Spleen (tissue), 13 donors: ENCODE data around the gene TNKS1BP1. TPM values are rescaled to one million over a fixed set of nuclear protein-coding genes. Genes with fewer than 3 reads are reported as not detected.

Source experiments
- DNase-seq: peaks from one replicate; pipeline ENCODE4 v3.0.0-alpha.2; 2020
- H3K27ac ChIP-seq, 8 donors: fragments of 200-600 bp; sonication (generic) in 7 of 8; 1 replicate in 4 of 8; 2 replicates in 4 of 8; pipeline versions ENCODE4 v1.5.0 to v1.8.0; 2016 to 2021; ENCODE audit warnings: inconsistent platforms in 4 of 8, mild to moderate bottlenecking in 4 of 8, moderate library complexity in 1 of 8
- H3K27me3 ChIP-seq, 7 donors: fragments of 200-600 bp; sonication (generic) in 6 of 7; replicated peaks in 1 of 7; 1 replicate in 4 of 7; 2 replicates in 3 of 7; pipeline versions ENCODE4 v1.5.0 to v1.8.0; 2016 to 2021; ENCODE audit warnings: inconsistent platforms in 3 of 7, mild to moderate bottlenecking in 1 of 7
- H3K36me3 ChIP-seq, 6 donors: fragments of 200-600 bp; sonication (generic) in 5 of 6; 1 replicate in 4 of 6; 2 replicates in 2 of 6; pipeline versions ENCODE4 v1.5.0 to v1.8.0; 2016 to 2021; ENCODE audit warnings: inconsistent platforms in 2 of 6
- H3K4me1 ChIP-seq, 6 donors: fragments of 200-600 bp; sonication (generic) in 5 of 6; 1 replicate in 3 of 6; 2 replicates in 3 of 6; pipeline versions ENCODE4 v1.5.0 to v1.8.0; 2016 to 2021; ENCODE audit warnings: inconsistent platforms in 3 of 6
- H3K4me3 ChIP-seq, 8 donors: fragments of 200-600 bp; sonication (generic) in 7 of 8; 1 replicate in 4 of 8; 2 replicates in 4 of 8; pipeline versions ENCODE4 v1.5.0 to v1.8.0; 2016 to 2021; ENCODE audit warnings: inconsistent platforms in 4 of 8, mild to moderate bottlenecking in 4 of 8, moderate library complexity in 2 of 8
- H3K9me3 ChIP-seq, 8 donors: fragments of 200-600 bp; sonication (generic) in 7 of 8; 1 replicate in 4 of 8; 2 replicates in 4 of 8; pipeline versions ENCODE4 v1.5.0 to v1.8.0; 2016 to 2021; ENCODE audit warnings: inconsistent platforms in 4 of 8
- POLR2A ChIP-seq, 3 donors: fragments of 450-650 bp; IDR thresholded peaks; one replicate each; pipeline ENCODE4 v1.5.1; 2017; ENCODE audit warnings: antibody characterized with exemption in 3 of 3, mild to moderate bottlenecking in 1 of 3
- POLR2AphosphoS5 ChIP-seq, 3 donors: sonication (generic); formaldehyde crosslinking; IDR thresholded peaks; one replicate each; pipeline ENCODE4 v1.5.1; 2017; ENCODE audit warnings: antibody characterized with exemption in 3 of 3
- WGBS, 5 donors: extraction: QIAGEN DNeasy Blood & Tissue Kit in 3 of 5; methylation state at CpG; one replicate each; pipeline versions ENCODE4 v1.1.5 to v1.1.7; 2013 to 2018; 5-methylcytosine and 5-hydroxymethylcytosine counted together
- intact Hi-C: fragments of 100-400 bp; cut with DNase I; formaldehyde crosslinking; loops from one replicate; pipeline ENCODE4 v1.15.0; 2023; ENCODE audit warnings: low total_unique reads
- long read RNA-seq, 2 donors: transcript quantifications; one replicate each; lab custom pipeline, GENCODE V29; 2026
- polyA plus RNA-seq, 3 donors: library from polyadenylated mRNA; stranded (reverse); fragments of 200-250 nt; gene quantifications; one replicate each; pipeline ENCODE4 v1.2.1, GENCODE V29; 2013
- total RNA-seq, 7 donors: library from RNA; depleted of rRNA in 3 of 7; stranded (reverse); fragments of >200 nt in 3 of 7; fragmentation: NEBNext Ultra II Directional in 4 of 7; extraction: Animal tissue kit (Norgen Biotek cat#: 25700) in 4 of 7; gene quantifications; one replicate each; pipeline versions ENCODE4 v1.1.0 to v1.2.1, GENCODE V29; 2016 to 2021
- TF ChIP-seq, protein P1 (sequence below), 11 experiments: fragments of 200-600 bp in 7 of 11; fragments of 450-650 bp in 4 of 11; sonication (generic) in 4 of 11; IDR thresholded peaks in 8 of 11; conservative IDR thresholded peaks in 3 of 11; 1 replicate in 7 of 11; 2 replicates in 4 of 11; pipeline versions ENCODE4 v1.4.0 to v1.8.0; 2016 to 2021; ENCODE audit warnings: antibody characterized with exemption in 11 of 11, inconsistent platforms in 4 of 11, mild to moderate bottlenecking in 1 of 11
- donor health status: healthy with polysubstance abuse.
- donor health status: DM: no; HTN: no; CAD: no; lungs with moderate emphysema.
- donor health status: DM: no; HTN: no; CAD: no.
- donor health status: Bipolar disorder and iron deficiency.
- donor health status: healthy.
- donor health status: DM: no; HTN: no; CAD: no.
- donor health status: DM: yes; HTN: yes; CAD: no.

TNKS1BP1 gene, protein sequence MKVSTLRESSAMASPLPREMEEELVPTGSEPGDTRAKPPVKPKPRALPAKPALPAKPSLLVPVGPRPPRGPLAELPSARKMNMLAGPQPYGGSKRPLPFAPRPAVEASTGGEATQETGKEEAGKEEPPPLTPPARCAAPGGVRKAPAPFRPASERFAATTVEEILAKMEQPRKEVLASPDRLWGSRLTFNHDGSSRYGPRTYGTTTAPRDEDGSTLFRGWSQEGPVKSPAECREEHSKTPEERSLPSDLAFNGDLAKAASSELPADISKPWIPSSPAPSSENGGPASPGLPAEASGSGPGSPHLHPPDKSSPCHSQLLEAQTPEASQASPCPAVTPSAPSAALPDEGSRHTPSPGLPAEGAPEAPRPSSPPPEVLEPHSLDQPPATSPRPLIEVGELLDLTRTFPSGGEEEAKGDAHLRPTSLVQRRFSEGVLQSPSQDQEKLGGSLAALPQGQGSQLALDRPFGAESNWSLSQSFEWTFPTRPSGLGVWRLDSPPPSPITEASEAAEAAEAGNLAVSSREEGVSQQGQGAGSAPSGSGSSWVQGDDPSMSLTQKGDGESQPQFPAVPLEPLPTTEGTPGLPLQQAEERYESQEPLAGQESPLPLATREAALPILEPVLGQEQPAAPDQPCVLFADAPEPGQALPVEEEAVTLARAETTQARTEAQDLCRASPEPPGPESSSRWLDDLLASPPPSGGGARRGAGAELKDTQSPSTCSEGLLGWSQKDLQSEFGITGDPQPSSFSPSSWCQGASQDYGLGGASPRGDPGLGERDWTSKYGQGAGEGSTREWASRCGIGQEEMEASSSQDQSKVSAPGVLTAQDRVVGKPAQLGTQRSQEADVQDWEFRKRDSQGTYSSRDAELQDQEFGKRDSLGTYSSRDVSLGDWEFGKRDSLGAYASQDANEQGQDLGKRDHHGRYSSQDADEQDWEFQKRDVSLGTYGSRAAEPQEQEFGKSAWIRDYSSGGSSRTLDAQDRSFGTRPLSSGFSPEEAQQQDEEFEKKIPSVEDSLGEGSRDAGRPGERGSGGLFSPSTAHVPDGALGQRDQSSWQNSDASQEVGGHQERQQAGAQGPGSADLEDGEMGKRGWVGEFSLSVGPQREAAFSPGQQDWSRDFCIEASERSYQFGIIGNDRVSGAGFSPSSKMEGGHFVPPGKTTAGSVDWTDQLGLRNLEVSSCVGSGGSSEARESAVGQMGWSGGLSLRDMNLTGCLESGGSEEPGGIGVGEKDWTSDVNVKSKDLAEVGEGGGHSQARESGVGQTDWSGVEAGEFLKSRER (N-terminal part only)
- total RNA-seq (100 to 1,000 TPM in 1 of 7 donors, 10 to 100 TPM in 6; 30.5 to 126 (median 48.5) TPM), polyA plus RNA-seq (10 to 100 TPM; 19.8 to 51.6 (median 21.7) TPM)
- long read RNA-seq, donor 1, partial matches to known transcripts: 14 of 21 reads
- long read RNA-seq, donor 1, other reads (novel, unspliced or antisense): 0 of 21 reads
- long read RNA-seq, donor 2, full-length matches to known transcripts: 5 of 10 reads
- long read RNA-seq, donor 2, partial matches to known transcripts: 5 of 10 reads
- long read RNA-seq, donor 2, other reads (novel, unspliced or antisense): 0 of 10 reads

DNA sequence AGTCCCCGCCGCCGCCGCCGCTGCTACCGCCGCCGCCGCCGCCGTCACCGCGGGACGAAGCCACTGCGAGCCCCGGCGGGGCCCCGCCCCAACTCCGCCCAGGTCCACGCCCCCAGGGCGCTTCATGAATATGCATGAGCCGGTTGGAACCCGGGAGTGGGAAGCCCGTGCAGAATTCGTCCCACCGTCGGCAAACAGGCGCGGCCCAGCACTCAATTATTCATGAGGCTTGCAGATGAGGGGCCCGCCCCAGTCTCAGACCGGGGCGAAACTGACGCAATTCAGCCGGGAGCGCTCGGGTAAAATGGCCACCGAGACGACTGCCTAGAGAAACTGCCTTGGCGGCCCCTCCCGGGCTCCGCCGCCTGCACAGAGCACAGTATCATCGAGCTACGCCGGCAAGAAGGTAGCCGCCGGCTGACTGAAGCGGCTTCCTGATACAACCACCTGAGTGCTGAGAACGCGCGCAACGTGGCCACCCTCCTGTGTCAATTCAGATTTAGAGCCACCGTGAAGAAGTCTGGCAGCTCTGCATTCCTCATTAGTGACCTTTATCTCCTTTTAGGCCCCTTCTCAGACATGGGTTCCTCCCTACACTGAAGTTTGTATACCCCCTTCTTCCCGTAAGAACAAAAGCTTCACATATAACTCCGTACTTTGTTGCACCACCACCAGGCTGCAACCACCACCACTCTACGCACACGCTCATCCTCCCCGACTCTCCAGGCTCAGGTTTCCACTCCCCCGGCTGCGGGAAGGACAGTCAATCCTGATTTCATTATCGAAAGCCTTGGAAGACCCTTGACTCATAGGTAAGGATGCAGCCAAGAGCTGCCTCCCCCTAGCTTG is at the start of gene TNKS1BP1:
Gene TNKS1BP1, minus strand, starts transcription at position 67 of the 849 bp plus-strand sequence. CDS start 3,067 bp downstream, outside the sequence.
- peak within 1 kb of the TSS; percentile 56 to 90 (median 70) for H3K4me3 ChIP-seq
- H3K4me1 ChIP-seq: peaks cover 9 to 63% (median 42%) of the 10 kb centered on the region in 6 donors
- no peaks in the 10 kb centered on the region for H3K9me3 ChIP-seq
- intact Hi-C loops: no loop called here
- no peaks in the 10 kb centered on the region for H3K27me3 ChIP-seq
- TF ChIP-seq, protein P1, sequence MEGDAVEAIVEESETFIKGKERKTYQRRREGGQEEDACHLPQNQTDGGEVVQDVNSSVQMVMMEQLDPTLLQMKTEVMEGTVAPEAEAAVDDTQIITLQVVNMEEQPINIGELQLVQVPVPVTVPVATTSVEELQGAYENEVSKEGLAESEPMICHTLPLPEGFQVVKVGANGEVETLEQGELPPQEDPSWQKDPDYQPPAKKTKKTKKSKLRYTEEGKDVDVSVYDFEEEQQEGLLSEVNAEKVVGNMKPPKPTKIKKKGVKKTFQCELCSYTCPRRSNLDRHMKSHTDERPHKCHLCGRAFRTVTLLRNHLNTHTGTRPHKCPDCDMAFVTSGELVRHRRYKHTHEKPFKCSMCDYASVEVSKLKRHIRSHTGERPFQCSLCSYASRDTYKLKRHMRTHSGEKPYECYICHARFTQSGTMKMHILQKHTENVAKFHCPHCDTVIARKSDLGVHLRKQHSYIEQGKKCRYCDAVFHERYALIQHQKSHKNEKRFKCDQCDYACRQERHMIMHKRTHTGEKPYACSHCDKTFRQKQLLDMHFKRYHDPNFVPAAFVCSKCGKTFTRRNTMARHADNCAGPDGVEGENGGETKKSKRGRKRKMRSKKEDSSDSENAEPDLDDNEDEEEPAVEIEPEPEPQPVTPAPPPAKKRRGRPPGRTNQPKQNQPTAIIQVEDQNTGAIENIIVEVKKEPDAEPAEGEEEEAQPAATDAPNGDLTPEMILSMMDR (IDR thresholded peaks at IDR 0.05 in 8 of 11, conservative IDR thresholded peaks at IDR 0.05 in 3 of 11): peak in 1 of 11 experiments; percentile 20
- TF ChIP-seq POLR2A (IDR thresholded peaks at IDR 0.05): peak in 1 of 3 donors; percentile 37
- peak; percentile 82 to 90 (median 87) for TF ChIP-seq POLR2AphosphoS5 (IDR thresholded peaks at IDR 0.05)
- WGBS, 5 donors: 2 to 4% (median 2%) methylated on average over 17 to 61 of the region's 61 CpGs
- peaks cover 0 to 48% (median 36%) of the 10 kb centered on the region in 6 donors for H3K36me3 ChIP-seq
- peak; percentile 98 for DNase-seq
- H3K27ac ChIP-seq: peak within 1 kb of the TSS; percentile 57 to 96 (median 92)

DNA sequence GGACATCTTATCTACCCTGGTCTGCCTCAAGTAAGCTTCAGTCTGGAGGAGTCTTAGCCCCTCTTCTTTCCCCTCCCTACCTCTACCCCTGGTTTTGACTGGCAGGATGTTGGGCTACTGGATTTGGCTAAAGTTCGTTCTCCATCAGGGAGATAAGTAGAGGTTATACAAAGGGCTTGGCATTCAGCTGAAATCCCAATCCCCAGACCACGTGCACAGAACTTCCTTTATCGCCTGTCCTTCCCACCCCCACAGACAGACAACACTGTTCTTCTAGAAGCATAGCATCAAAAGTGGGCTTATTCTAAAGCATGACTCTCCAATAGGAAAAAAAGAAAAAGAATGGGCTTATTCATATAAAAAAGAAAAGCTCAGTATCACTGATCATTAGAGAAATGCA is 48.4 kb upstream of the TNKS1BP1 start:
- no peak overlapping the region for H3K27ac ChIP-seq
- intact Hi-C loops: no loop called here
- H3K27me3 ChIP-seq: peaks cover 0 to 13% (median 0%) of the 10 kb centered on the region in 7 donors
- TF ChIP-seq, protein P1 (IDR thresholded peaks at IDR 0.05 in 8 of 11, conservative IDR thresholded peaks at IDR 0.05 in 3 of 11): no peak
- TF ChIP-seq POLR2A (IDR thresholded peaks at IDR 0.05) (no peak), POLR2AphosphoS5 (IDR thresholded peaks at IDR 0.05) (no peak)
- no peak overlapping the region for H3K4me3 ChIP-seq
- H3K4me1 ChIP-seq: peaks cover 0 to 11% (median 0%) of the 10 kb centered on the region in 6 donors
- DNase-seq: no peak
- H3K9me3 ChIP-seq: no peaks in the 10 kb centered on the region
- WGBS, 5 donors: 55 to 71% (median 63%) methylated on average over 3 of the region's 3 CpGs
- no peaks in the 10 kb centered on the region for H3K36me3 ChIP-seq

DNA sequence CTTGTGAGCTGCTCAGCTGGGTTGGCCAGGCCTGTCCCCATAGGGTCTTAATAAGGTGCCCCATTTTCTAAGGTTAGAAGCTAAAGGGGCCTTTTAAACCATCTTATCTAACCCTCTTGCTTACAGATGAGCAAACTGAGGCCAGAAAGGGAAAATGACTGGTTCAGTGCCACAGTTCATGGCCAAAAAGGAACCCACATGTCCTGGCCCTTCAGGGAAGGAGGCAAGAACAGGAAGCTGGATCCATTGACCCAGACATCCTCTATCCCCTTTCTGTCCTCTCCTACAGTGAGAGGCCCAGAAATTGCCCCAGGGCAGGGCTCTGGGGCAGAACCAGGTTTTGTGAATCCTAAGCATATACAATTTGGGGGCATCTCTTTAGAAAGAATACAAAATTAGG is 46.2 kb upstream of the TNKS1BP1 start:
- H3K27ac ChIP-seq: no peak overlapping the region
- H3K36me3 ChIP-seq: no peaks in the 10 kb centered on the region
- H3K4me3 ChIP-seq: no peak overlapping the region
- no peaks in the 10 kb centered on the region for H3K27me3 ChIP-seq
- no peak for DNase-seq
- intact Hi-C loops: no loop called here
- H3K9me3 ChIP-seq: no peaks in the 10 kb centered on the region
- TF ChIP-seq POLR2A (IDR thresholded peaks at IDR 0.05) (no peak), POLR2AphosphoS5 (IDR thresholded peaks at IDR 0.05) (no peak)
- TF ChIP-seq, protein P1 (IDR thresholded peaks at IDR 0.05 in 8 of 11, conservative IDR thresholded peaks at IDR 0.05 in 3 of 11): no peak
- peaks cover 0 to 11% (median 0%) of the 10 kb centered on the region in 6 donors for H3K4me1 ChIP-seq
